ENCODE data around the gene TRIM28.
"Not testable (repeated sequence)": the region's sequence is repeated elsewhere in the genome, so short reads cannot be mapped to it uniquely, and the experiment has no call there.

Gene TRIM28

DNA sequence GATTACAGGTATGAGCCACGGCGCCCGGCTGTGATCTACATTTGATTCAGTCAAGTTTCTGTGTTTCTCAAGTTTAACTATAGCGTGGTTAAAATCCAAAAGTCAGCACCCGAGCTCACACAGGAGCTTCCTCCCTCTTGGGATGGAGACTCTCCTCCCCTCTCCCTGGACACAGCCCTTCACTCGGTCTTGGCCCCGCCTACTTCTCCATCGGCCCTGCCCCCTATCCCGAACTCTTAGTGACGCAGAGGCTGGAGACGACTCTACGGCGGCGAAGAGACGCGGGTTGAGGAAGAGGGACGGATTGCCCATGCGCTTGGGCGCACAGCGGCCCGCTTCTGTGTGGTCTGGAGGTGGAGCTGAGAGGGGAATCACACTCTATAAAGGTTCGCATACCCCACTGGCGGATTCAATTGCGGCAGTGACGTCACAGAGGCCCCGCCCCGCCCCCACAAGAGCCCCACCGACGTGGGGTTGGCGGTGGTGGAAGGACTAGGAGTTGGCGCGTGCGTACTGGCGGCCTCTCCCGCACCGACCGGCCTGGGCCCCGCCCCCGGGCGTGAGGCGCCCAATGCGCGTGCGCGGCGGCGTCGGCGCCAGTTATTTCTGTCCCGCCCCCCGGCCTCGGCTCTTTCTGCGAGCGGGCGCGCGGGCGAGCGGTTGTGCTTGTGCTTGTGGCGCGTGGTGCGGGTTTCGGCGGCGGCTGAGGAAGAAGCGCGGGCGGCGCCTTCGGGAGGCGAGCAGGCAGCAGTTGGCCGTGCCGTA is at the start of gene TRIM28:
Gene TRIM28, plus strand, starts transcription at position 239 of the 765 bp plus-strand sequence. CDS start 694 bp downstream, outside the sequence.
- H3K4me1 Mint-ChIP-seq: peaks cover 47% of the 10 kb centered on the region
- peak within 1 kb of the TSS; percentile 97 to 98 for H3K27ac Mint-ChIP-seq
- H3K4me3 Mint-ChIP-seq: peak within 1 kb of the TSS; percentile 89 to 95
- DNase-seq (peak; percentile 100), ATAC-seq (peak; percentile 99)
- peaks cover 32% of the 10 kb centered on the region for H3K27me3 Mint-ChIP-seq
- no peaks in the 10 kb centered on the region for H3K9me3 Mint-ChIP-seq

DNA sequence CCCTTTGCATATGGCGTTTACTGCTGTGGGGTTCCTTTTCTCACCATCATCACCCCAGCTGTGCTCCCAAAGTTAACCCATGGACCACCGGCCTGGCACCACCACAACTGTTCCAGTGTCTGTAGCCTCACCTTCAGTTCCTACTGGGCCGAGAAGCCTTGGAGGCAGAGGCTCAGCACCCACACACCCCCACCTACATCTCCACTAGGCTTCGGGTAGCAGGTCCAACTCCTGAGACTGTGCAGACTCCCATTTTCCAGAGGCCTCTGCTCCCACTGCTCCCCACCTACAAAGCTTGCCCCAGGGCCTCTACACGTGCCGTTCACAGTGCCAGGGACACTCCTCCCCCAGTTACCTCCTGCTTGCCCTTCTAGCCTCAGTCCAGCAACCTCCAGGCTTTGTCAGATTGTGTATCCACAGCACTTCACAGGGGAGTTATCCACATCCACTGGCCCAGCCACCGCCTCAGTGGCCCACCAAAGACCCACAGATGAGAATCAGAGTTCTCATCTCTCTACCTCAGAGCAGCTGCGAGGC is 46.2 kb upstream of the TRIM28 start:
- H3K4me1 Mint-ChIP-seq: peaks cover 34% of the 10 kb centered on the region

GRCh38 chr19:58498316-58499020 is 45.4 kb upstream of the TRIM28 start:
- H3K9me3 Mint-ChIP-seq: peaks cover 7 to 13% of the 10 kb centered on the region in 2 donors
- no peak for ATAC-seq
- peaks cover 34% of the 10 kb centered on the region for H3K4me1 Mint-ChIP-seq
- H3K27ac Mint-ChIP-seq: peak overlapping the region; percentile 89 to 92
- no peaks in the 10 kb centered on the region for H3K27me3 Mint-ChIP-seq
- no peak for DNase-seq
- H3K4me3 Mint-ChIP-seq: peak overlapping the region; percentile 93 to 99

More for the DNA sequence above, 46.2 kb upstream of the TRIM28 start:
- ATAC-seq (no peak), DNase-seq (no peak)
- Mint-ChIP-seq H3K27me3 (no peaks in the 10 kb centered on the region), H3K9me3 (peaks cover 7 to 13% of the 10 kb centered on the region in 2 donors), H3K4me3 (peak overlapping the region; percentile 93 to 99), H3K27ac (peak overlapping the region in 1 of 2 donors; percentile 8)

- ATAC-seq (peak; percentile 98), DNase-seq (peak; percentile 96 to 99)
- Mint-ChIP-seq H3K27me3 (no peaks in the 10 kb centered on the region), H3K4me1 (peaks cover 34% of the 10 kb centered on the region), H3K4me3 (peak overlapping the region; percentile 93 to 99), H3K9me3 (peaks cover 7 to 13% of the 10 kb centered on the region in 2 donors), H3K27ac (peak overlapping the region; percentile 89 to 92)
These were observed 44.6 kb upstream of the TRIM28 start for GRCh38 chr19:58499021-58499927.

- Mint-ChIP-seq H3K4me3 (no peak overlapping the region), H3K27me3 (no peaks in the 10 kb centered on the region), H3K4me1 (peaks cover 34% of the 10 kb centered on the region), H3K27ac (no peak overlapping the region), H3K9me3 (peaks cover 7 to 13% of the 10 kb centered on the region in 2 donors)
- DNase-seq (no peak), ATAC-seq (no peak)
These were observed 43.6 kb upstream of the TRIM28 start for GRCh38 chr19:58500242-58500641.

- peak overlapping the region in 1 of 2 donors; percentile 60 for H3K27ac Mint-ChIP-seq
- H3K9me3 Mint-ChIP-seq: peaks cover 4 to 12% of the 10 kb centered on the region in 2 donors
- not testable (repeated sequence) for H3K4me1 Mint-ChIP-seq, H3K27me3 Mint-ChIP-seq, ATAC-seq, DNase-seq, H3K4me3 Mint-ChIP-seq
These were observed 36.2 kb upstream of the TRIM28 start for GRCh38 chr19:58507602-58508223.

DNA sequence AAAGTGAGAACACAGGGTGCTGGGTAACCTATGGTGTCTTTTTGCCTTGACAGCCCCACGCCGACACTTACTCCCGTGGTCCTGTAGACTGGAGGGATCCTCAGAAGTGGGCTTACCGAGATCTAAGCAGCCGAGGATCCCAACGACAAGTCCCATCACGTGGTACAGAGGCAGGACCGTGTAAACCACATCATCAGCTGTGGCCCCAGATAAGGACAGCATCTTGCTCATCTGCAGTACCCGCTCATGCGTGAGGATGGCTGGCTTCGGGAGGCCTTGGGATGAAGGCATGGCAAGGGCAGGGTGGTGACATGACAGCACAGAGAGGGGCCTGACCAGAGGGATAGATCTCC is 34.2 kb upstream of the TRIM28 start:
- H3K9me3 Mint-ChIP-seq: peaks cover 4 to 12% of the 10 kb centered on the region in 2 donors
- no peak overlapping the region for H3K4me3 Mint-ChIP-seq
- peaks cover 19% of the 10 kb centered on the region for H3K4me1 Mint-ChIP-seq
- ATAC-seq: no peak
- no peak for DNase-seq
- no peak overlapping the region for H3K27ac Mint-ChIP-seq
- H3K27me3 Mint-ChIP-seq: no peaks in the 10 kb centered on the region

- H3K27me3 Mint-ChIP-seq: no peaks in the 10 kb centered on the region
- H3K27ac Mint-ChIP-seq: no peak overlapping the region
- peaks cover 25% of the 10 kb centered on the region for H3K4me1 Mint-ChIP-seq
- ATAC-seq (no peak), DNase-seq (no peak)
- H3K9me3 Mint-ChIP-seq: peaks cover 4 to 12% of the 10 kb centered on the region in 2 donors
- H3K4me3 Mint-ChIP-seq: no peak overlapping the region
These were observed 33.6 kb upstream of the TRIM28 start for GRCh38 chr19:58510084-58510862.

DNA sequence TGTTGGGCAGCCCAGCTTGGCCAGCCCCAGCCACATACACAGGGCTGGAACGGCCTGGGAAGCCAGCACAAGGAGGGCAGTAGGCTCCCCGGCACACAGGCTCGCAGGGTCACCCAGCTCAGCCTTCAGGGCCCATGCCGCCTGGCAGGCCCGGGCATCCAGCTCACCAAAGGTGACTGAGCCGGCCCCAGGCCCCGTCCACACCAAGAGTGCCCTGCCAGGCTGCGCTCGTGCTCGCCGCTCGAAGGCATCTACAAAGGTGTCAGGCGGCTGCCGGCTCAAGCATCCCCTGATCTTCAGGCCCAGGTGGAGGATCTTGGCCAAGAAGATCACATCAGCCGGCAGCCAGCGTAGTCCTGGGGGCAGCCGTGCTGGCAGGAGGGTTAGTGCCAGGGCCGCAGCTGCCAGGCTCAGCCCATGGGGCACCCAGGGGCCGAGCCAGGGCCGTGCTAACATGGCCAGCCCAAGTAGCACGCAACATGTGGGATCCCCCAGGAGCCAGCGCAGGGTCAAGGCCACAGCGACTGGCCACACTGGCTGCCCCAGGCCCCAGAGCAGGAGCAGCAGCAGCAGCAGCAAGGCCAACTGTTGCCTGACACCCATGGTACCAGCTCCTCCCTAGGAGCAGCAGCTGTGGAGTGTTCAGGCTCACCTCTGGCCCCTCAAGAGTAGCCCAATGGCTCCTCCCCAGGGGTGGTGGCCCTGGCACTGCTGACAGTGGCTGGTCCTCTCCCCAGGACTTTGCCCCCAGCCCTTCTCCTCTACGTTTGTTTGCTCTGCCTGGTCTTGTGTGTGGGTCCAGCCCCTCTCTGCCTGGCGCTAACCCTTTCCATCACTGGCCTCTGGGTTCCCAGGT is 32.3 kb upstream of the TRIM28 start, which contains the start of gene SLC27A5:
Gene SLC27A5, minus strand, starts transcription at position 640 of the 856 bp plus-strand sequence. Its CDS starts 37 bp downstream, at position 603.
- Mint-ChIP-seq H3K4me3 (no peak within 1 kb of the TSS), H3K4me1 (peaks cover 38% of the 10 kb centered on the region), H3K27ac (peak within 1 kb of the TSS in 1 of 2 donors; percentile 74), H3K27me3 (no peaks in the 10 kb centered on the region), H3K9me3 (peaks cover 4 to 12% of the 10 kb centered on the region in 2 donors)
- ATAC-seq (no peak), DNase-seq (no peak)

- peaks cover 0 to under 1% of the 10 kb centered on the region in 2 donors for H3K9me3 Mint-ChIP-seq
- ATAC-seq: peak; percentile 2
- H3K27ac Mint-ChIP-seq: peak overlapping the region; percentile 28 to 95
- H3K4me1 Mint-ChIP-seq: peaks cover 53% of the 10 kb centered on the region
- DNase-seq: no peak
- no peaks in the 10 kb centered on the region for H3K27me3 Mint-ChIP-seq
- H3K4me3 Mint-ChIP-seq: peak overlapping the region; percentile 92 to 97
These were observed 30.6 kb upstream of the TRIM28 start for GRCh38 chr19:58513213-58513693.

DNA sequence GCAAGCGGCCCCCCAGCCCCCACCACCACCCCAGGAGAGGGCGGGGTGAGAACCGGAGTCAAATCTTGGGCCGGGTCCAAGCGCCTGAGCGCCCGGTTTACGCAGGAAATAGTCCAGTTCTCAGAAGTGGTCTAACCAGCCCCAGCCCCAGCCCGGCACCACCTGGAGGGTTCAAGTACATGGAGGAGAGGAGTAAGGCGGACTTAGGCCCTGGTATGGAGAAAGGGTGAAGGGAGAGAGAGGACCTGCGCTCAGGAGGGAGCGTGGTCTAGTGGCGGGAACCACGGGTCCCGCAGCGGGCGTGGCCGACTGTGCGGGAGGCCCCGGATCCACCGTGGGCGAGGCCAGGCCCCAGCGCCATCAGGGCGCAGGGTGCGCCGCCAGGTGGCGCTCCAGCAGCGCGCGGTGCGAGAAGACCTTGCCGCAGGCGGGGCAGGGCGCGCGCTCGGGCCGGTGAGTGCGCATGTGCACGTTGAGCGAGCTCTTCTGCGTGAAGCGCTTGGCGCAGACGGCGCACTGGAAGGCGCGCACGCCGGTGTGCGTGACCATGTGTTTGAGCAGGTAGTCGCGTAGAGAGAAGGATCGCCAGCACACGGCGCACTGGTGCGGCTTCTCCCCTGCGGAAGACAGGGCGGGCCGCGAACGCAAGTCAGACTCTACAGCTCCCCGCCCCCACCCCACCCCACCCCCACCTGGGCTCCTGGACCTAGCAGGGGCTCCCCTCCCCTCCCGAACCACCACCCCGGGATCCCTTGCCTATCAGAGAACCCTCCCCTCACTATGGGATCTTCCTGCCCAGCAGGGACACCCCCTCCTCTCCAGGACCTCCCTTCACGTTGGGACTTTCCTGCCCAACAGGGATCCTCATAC is 29.9 kb upstream of the TRIM28 start:
- ATAC-seq (peak; percentile 92), DNase-seq (peak; percentile 97 to 98)
- Mint-ChIP-seq H3K27ac (peak overlapping the region; percentile 95 to 96), H3K4me1 (peaks cover 60% of the 10 kb centered on the region), H3K27me3 (no peaks in the 10 kb centered on the region), H3K4me3 (peak overlapping the region; percentile 92 to 97), H3K9me3 (no peaks in the 10 kb centered on the region)

- no peak for ATAC-seq
These were observed 29.3 kb upstream of the TRIM28 start for GRCh38 chr19:58514564-58515022.

More at GRCh38 chr19:58514564-58515022, 29.3 kb upstream of the TRIM28 start:
- Mint-ChIP-seq H3K4me3 (peak overlapping the region; percentile 92 to 97), H3K9me3 (no peaks in the 10 kb centered on the region), H3K4me1 (peaks cover 63% of the 10 kb centered on the region), H3K27ac (peak overlapping the region; percentile 94 to 96), H3K27me3 (no peaks in the 10 kb centered on the region)
- no peak for DNase-seq

Data from stimulated activated naive CD8-positive, alpha-beta T cell treated with anti-CD3 and anti-CD28 coated beads, Interleukin-15, amount 100 ng/mL, for 72 hours (primary cell).